NCI-H82 treated with DMSO at 0.1 percent for 48 hours (cell line): Measurements from ENCODE around the gene CORO2A.

Source experiments
- DNase-seq: peaks from one replicate; lab custom pipeline; 2025; ENCODE audit not compliant: unreplicated experiment; lab: John Stamatoyannopoulos, UW

CORO2A gene

DNA sequence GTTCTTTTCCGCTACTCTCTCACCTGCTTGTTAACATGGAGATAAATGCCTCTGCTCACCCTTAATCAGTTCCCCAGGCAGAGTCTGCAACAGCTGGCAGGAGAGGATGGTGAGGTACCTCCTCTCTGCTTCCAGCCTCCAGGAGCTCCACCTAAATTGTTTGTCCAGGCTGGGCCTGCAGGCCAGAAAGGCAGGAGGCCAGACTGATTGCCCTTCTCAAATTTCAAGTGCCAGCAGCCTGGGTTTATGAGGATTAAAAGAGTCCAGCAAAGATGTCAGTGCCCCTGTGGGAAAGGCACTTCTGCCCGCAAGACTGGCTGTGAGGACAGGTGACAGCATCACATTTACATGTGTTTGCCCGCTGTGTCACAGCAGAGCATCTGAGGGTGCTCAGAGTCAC, 19.8 kb downstream of the CORO2A start:
- DNase-seq = peak; percentile 50

DNA sequence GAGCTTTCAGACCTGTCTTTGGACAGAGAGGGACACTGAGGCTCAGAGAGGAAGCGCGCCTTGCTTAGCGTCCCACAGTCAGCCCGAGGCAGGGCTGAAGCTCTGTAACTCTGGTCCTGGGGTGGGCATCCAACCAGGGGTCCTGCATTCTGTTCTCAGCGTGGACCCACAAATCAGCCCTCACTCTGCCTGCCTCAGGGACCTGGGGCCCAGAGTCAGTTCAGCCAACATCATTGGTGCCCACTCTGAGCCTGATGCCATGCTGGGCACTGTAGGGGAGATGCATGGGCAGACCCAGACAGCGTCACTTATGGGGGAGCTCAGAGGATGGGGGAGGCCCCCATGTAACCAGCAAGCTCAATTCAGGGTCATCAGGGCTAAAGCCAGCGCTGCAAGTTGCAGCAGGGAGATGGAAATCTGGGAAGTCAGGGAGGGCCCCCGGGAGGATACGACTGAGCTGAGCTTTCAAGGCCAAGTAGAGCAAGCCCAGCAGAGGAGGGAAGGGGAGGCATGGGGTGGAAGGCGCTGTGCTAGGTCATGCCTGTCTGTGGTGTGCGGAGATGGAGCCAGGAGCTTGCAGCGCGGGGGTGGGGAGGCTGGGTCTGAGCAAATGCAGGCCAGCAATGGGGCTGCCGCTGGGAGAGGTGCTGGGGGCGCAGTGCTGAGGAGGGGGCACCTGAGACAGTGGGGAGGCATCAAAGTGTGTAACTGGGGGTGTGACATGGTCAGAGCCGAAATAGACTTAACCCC, 21.1 kb downstream of the CORO2A start:
- no peak for DNase-seq

DNA sequence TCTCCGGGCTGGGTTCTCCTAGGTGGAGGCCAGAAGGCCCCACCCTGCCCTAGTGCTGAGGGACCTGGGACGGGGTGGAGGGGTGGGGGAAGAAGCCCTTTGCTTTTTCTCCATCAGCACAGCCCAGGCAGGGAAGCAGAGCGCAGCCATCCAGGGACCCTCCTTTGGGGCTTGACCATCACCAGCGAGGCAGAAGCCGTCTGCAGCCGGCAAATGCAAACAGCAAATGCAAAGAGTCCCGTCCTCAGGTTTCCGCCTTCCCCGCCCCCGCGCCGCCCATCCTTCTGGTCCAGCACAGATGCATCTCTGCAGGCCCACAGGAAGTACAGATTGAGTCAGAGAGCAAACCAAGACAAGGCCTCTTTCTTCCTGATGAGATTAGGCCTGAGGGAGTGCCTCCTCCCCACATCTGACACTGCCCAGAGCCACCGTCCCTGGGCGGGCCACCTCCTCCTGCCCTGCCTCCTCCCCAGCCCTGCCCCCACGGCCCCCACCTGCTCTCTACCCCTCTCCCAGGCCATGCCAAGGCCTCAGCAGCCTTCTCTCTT, 23.4 kb downstream of the CORO2A start:
- peak; percentile 66 for DNase-seq

DNA sequence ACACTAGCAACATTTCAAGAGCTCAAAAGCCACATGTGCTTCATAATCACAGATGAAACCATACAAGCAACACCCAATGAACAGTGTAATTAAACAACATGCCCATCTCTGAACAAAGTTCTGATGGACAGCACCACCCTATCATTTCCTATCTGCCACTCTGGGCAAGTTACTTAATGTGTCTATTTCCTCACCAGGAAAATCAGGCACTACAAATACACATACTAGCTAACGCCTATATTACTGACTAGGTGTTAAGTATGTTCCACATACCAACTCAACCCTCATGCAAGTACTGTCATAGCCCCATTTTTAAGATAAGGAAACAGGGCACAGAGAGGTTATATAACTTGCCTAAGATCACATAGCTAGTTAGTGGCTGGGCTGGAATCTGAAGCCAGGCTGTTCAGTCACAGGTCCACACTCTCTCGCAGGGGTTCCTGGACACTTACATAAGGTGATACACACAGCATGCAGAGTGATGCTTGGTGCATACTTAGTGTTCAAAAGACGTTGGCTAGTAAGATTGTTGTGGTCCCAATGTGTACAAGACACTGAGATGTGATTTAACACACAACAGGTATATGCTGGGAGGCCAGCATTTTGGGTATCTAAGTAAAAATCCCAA, 24.2 kb downstream of the CORO2A start:
- no peak for DNase-seq

- DNase-seq = no peak
These were observed 27.5 kb downstream of the CORO2A start for GRCh38 chr9:98164912-98165311.

GRCh38 chr9:98162613-98163012, 29.8 kb downstream of the CORO2A start:
- no peak for DNase-seq

DNA sequence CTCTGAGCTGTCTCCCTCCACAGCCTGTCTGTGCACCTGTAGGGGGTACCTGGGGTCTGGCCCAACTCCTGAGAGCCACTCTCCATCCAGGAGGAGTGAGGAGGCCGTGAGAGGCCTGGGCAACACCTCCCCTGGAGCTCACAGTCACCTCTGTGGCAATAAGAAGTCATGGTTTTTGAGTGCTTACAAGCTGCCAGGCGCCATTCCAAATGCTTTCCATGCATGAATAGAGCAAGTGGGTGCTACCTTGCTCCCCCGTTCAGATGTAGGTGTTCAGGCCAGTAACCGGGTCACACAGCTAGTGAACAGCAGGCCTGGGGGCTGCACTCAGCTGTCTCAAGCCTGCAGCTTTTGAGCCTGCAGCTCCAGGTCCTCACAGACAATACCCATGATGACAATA, 30.6 kb downstream of the CORO2A start:
- DNase-seq = no peak

DNA sequence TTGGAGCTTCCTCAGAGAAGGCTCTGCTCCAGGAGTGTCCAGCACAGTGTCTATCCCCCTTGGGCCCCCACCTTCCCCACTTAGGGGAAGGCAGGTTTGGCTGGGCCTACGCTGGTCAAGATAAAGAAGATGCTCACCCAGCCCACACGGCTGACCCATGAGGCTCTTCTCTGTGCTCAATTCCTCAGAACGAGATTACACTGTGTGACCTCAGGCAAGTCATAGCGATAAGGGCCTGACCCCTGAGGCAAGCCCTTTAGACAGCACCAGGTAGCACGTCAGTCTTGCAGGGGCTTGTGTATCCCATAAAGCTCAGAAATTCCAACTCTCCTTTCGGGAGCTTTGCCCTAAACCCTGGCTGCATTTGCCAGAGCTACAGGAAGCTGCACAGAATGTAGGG, 32.6 kb downstream of the CORO2A start:
- DNase-seq = no peak

DNA sequence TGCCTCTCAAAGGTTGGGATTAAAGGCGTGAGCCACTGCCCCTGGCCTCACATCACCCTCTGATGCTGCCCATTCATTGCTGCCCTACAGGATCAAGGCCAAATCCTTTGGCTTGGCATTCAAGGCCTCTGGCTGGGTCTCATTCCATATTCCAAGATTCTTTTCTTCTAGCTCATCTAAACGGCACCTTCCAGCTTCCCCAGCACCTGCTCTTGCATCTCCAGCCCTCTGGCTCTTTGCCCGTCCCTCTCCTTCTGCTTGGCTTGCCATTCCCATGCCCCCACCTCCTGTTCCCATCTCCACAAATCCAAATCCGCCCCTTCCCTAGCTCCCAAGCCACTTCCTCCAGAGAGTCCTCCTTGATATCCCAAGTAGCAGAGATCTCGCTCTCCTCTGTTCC, 33.1 kb downstream of the CORO2A start:
- no peak for DNase-seq

GRCh38 chr9:98158071-98158831, 34.2 kb downstream of the CORO2A start:
- no peak for DNase-seq

DNA sequence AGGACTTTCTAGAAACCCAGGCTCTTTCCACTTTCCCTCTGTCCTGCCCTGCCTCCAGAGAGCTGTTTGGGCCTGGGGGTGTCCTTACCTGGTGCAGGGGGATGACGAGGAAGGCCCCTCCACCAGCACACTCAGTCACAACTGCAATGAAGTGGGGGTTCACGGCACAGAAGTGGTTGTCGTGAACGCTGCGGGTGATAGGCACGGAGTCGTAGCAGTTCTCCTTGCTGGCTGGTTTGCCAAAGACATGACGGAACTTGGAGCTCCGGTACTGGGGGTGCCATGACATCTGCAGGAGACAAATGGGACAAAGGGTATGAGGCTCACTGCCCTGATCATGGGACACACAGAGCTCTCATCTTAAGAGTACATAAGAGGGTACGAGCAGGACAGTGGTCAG, 35.1 kb downstream of the CORO2A start:
- no peak for DNase-seq

DNA sequence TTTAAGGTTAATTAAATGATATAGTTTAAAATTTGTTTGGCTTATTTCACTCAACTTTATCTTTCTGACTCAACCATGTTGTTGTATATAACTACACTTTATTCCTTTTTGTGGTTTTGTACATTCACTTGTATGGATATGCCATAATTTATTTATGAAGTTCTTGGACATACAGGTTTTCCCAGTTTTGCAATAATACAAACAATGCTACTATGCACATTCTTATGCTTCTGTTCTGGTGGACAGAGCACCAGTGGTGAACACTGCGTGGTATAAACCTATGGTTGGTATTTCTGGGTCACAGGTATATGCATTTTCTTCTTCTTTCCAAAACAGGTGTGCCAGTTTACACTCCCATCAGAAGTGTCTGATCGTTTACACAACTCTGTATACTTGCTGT, 37.8 kb downstream of the CORO2A start:
- no peak for DNase-seq

- DNase-seq = no peak
These were observed 39.9 kb downstream of the CORO2A start for GRCh38 chr9:98152526-98152925.

DNA sequence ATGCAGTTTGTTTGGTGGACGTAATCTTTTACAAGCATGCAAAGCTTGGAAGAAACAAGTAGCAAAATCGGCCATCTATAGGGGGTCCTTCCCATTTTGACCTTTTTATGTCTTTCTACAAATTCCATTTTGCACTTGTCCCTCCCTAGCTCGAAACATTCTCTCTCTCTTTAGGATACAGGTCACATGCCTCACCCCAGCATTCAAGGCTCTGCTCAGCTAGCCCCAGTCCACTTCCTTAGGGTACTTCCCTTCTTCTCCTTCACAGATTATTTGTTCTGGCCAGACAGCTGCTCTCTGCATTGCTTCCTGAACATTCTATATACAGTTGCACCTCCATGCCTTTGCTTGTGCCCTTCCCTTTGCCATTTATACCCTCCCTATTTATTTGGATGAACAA, 41.7 kb downstream of the CORO2A start:
- DNase-seq = no peak

DNA sequence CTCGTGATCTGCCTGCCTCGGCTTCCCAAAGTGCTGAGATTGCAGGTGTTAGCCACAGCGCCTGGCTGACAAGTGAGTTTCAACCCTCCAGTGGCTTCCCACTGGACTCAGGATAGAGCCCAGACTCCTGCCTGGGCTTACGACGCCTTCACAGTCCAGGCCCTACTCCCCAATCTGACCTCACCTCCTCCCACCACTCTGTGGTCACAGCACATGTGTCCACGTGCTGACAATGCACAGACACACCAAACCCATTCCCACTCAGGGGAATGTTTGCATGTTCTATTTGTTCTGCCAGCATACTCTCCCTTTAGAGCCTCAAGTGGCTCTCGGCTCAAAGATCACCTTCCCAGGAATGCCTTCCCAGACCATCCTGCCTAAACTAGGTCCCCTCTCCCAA, 42.3 kb downstream of the CORO2A start:
- no peak for DNase-seq

DNA sequence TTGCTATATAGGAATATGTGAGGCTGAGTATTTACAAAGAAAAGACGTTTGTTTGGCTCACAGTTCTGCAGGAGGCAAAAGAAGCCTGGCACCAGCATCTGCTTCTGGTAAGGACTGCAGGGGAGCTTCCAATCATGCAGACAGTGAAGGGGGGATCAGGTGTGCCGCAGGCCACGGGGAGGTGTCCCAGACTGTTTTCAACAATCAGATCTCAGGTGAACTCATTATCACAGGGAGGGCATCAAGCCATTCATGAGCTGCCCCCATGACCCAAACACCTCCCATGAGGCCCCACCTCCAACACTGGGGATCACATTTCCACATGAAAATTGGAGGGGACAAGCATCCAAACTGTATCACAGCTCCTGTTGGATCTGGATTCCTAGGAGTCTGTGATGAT, 43.0 kb downstream of the CORO2A start:
- no peak for DNase-seq

- DNase-seq = no peak
These were observed 44.0 kb downstream of the CORO2A start for GRCh38 chr9:98148486-98148885.

DNA sequence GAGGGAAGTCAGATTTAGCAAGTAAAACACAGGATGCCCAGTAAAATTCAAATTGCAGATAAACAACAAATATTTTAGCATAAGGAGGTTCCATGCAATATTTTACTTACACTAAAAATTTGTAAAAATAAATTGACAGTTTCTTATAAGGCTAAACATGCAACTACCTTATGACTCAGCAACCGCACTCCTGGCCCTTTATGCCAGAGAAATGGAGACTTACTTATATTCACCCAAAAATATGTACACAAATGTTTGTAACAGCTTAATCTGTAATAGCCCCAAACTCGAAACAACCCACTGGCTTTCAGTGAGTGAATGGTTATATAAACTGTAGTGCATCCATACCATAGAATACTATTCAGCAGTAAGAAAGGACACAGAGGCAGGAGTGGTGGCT, 44.9 kb downstream of the CORO2A start:
- no peak for DNase-seq

DNA sequence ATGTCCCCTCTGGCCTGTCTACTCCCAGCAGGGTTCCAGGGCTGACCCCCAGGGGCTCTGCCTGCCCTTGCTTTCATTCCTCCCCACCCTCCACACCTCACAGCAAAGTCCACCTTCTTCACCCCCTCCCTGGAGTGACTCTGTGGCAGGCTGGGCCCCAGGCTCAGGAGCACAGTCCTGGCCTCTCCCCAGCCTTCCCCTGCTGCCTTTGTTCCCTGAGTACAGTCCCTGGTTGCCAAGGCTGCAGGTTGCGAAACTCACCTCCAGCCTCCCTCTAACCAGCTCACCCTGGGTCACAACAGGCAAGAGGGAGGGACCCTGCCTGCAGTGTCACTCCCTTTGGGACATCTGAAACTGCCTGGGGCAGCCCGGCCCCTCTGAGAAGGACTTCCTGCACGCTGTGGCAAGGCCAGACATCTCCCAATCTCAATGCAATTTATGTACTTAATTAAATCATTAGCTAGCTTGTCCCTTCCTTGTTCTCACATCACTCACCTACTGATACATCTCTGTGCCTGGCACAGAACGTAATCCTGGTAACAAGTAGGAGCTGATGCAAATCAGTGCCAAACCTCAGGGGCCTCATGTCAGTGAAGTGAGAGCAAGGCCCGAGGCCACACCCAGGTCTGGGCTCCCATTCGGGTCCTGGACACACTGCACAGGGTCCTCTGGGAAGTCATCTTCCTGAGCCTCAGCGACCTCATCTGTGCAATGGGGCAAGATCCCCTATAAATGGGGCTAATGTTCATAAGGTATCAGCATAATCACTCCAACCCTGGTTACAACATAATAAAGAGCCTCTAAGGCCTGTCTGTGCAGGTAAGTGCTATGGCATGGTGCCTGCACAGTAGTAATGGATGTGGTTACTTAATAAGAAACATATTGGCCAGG, 46.1 kb downstream of the CORO2A start:
- DNase-seq = no peak

- DNase-seq = no peak
These were observed 47.8 kb downstream of the CORO2A start for GRCh38 chr9:98144631-98145030.

DNA sequence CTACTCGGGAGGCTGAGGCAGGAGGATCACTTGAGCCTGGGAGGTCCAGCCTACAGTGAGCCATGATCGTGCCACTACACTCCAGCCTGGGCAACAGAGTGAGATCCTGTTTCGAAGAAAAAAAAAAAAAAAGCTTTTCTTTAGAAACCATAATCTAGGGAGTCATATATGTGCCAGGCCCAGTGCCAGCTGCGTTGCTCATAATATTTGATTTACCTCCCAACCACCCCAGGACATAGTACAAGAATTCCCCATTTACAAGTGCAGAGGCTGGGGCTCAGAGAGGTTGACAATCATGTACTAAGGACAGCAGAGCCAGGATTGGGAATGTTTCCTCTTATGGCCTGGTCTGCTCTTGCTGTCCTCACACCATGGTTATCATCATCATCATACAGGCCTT, 48.4 kb downstream of the CORO2A start:
- DNase-seq = no peak
